ENCODE results near the gene CAB39L. TPM values are rescaled to one million over a fixed set of nuclear protein-coding genes. Genes with fewer than 3 reads are reported as not detected.

The CAB39L gene
- total RNA-seq: 1.3 TPM

GRCh38 chr13:49443704-49444523, at the start of gene CAB39L, which contains the start of gene SETDB2:
CAB39L (minus strand) TSS chr13:49444064; CDS start chr13:49382910, 61,154 bp downstream.
SETDB2 (plus strand) TSS chr13:49444274; CDS start chr13:49451894, 7,620 bp downstream.
- DNase-seq (ENCODE audit: low read depth in 2 of 3, low spot score in 2 of 3): peak; percentile 98 to 100 (median 100)

- no peak for DNase-seq (ENCODE audit: low read depth in 2 of 3, low spot score in 2 of 3)
Measured at GRCh38 chr13:49488563-49488962, 44.7 kb upstream of the CAB39L start.

- no peak for DNase-seq (ENCODE audit: low read depth in 2 of 3, low spot score in 2 of 3)
Measured at GRCh38 chr13:49481788-49482187, 37.9 kb upstream of the CAB39L start.

- DNase-seq (ENCODE audit: low read depth in 2 of 3, low spot score in 2 of 3): no peak
Measured at GRCh38 chr13:49476529-49476928, 32.7 kb upstream of the CAB39L start.

DNA sequence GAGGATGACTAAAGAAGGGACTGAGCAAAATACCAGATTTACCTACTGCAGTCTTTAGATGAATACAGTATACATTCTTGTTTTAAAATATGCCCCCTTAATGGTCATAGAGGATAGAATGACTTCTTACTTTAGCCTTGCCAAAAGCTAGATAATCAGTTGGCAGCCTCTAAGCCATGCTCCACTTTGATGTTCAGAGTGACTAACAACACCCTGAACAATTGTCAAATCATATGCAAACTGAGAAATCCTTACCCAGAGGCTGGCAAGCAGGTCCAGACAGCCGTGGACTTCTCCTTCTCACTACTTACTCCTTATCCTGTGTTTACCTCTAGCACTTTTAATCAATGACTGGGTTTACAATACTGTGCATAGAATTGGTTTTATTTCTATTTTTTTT, 28.3 kb upstream of the CAB39L start:
- no peak for DNase-seq (ENCODE audit: low read depth in 2 of 3, low spot score in 2 of 3)

- no peak for DNase-seq (ENCODE audit: low read depth in 2 of 3, low spot score in 2 of 3)
Measured at GRCh38 chr13:49466292-49466838, 22.5 kb upstream of the CAB39L start.

GRCh38 chr13:49464621-49465325, 20.9 kb upstream of the CAB39L start:
- no peak for DNase-seq (ENCODE audit: low read depth in 2 of 3, low spot score in 2 of 3)

- no peak for DNase-seq (ENCODE audit: low read depth in 2 of 3, low spot score in 2 of 3)
Measured at GRCh38 chr13:49464085-49464484, 20.2 kb upstream of the CAB39L start.

DNA sequence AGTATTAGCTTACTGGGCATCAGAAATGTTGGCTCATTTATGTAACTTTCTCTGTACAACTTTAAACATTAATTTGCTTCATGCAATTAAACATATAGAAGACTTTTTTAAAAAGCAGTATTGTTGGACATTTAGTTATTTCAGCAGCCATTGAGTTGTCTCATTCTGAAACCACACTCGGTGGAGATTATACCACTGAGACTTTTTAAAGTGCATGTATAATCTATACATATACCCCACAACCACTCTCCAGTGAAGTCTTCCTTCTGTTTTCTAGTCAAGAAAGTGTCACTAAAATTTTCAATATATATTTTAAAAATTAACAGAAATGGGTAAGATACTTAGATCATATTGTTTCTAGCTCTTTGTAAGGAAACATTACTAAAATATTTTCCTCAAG, 15.7 kb upstream of the CAB39L start:
- DNase-seq (ENCODE audit: low read depth in 2 of 3, low spot score in 2 of 3): no peak

- DNase-seq (ENCODE audit: low read depth in 2 of 3, low spot score in 2 of 3): no peak
Measured at GRCh38 chr13:49457221-49457620, 13.4 kb upstream of the CAB39L start.

- no peak for DNase-seq (ENCODE audit: low read depth in 2 of 3, low spot score in 2 of 3)
Measured at GRCh38 chr13:49456156-49456555, 12.3 kb upstream of the CAB39L start.

- no peak for DNase-seq (ENCODE audit: low read depth in 2 of 3, low spot score in 2 of 3)
Measured at GRCh38 chr13:49455007-49455398, 11.1 kb upstream of the CAB39L start.

DNA sequence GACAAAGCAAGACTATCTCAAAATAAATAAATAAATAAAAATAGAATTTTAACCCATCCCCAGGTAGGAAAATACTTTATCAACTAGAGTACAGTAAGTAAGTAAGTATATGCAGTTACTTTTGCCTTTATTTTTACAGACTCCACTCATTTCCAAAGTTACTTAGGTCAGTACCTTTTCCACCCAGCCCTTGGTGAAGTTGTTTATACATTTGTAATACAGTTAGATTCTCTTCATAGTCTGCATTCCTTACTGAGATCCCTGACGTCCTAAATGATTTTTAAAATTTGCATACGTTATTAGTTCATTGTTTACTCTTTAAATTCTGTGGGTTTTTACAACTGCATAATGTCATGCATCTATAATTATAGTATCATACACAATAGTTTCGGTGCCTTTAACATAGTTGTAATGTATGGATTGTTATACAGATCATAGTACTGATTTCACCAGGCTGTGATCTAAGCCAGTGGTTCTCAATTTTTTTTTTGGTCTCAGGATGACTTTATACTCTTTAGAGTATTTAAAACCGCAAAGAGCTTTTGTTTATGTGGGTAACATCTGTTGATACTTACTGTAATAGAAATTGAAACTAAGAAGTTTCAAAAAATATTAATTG, 10.6 kb upstream of the CAB39L start:
- no peak for DNase-seq (ENCODE audit: low read depth in 2 of 3, low spot score in 2 of 3)

GRCh38 chr13:49453465-49453864, 9.6 kb upstream of the CAB39L start:
- DNase-seq (ENCODE audit: low read depth in 2 of 3, low spot score in 2 of 3): no peak

DNA sequence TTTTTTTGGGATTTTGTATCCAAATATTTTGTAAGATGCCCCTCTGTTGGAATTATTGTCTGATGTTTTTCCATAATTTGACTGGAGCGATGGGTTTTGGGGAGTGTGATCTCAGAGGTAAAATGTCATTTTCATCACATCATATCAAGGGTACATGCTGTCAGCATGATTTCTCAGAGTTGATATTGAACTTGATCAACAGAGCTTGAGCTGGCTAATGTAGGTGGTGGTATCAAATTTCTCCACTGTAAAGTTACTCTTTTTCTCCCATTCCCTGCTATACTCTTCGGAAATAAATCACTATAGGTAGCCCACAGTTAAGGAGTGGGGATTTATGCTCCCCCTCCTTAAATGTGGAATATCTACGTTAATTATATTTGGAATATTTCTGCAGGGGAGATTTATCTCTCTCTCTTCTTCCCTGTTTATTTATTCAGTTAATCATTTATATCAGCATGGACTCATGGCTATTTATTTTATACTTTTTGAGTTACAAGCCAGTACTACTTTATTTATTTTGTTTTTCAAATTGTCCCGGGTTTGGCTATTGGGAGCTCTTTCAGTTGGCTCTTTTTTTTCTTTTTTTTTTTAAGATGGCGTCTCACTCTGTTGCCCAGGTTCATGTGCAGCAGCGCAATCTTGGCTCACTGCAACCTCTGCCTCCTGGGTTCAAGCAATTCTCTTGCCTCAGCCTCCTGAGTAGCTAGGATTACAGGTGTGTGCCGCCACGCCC, 9.0 kb upstream of the CAB39L start:
- DNase-seq (ENCODE audit: low read depth in 2 of 3, low spot score in 2 of 3): no peak

- DNase-seq (ENCODE audit: low read depth in 2 of 3, low spot score in 2 of 3): peak in 2 of 3 donors; percentile 22 to 69
Measured at GRCh38 chr13:49450105-49450819, 6.4 kb upstream of the CAB39L start.

DNA sequence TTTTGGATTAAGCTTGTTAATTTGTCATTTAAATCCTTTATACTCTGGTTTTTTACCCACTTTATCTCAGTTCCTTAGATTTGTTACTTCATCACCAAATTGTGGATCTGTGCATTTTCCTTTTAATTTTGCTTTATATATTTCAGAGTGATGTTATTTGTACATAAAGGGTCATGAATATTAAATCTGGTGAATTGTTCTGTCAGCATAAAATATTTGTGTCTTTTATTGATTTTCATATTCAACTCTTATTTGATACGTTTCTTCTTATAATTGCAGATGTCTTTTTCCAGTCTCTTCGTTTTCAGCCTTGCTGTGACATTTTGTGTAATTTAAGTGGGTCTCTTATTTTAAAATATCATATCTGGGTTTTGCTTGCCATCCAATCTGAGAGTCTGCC, 4.9 kb upstream of the CAB39L start:
- no peak for DNase-seq (ENCODE audit: low read depth in 2 of 3, low spot score in 2 of 3)

DNA sequence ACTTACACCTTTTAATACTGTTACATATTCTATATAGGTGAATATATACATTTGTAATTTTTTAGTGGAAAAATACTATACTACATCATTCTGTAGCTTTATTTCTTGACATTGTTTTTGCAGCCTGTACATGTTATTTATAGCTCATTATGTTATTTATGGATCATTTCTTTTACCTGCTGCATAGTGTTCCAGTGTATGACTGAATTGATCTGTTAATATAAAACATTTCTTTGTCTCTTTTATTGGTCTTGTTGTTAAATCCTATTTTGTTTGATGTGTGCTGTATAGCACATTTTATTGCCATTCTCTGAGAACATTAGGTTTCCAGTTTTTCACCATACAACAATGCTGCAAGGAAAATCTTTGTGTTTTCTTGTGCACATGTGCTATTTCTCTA, 2.6 kb upstream of the CAB39L start:
- no peak for DNase-seq (ENCODE audit: low read depth in 2 of 3, low spot score in 2 of 3)

DNA sequence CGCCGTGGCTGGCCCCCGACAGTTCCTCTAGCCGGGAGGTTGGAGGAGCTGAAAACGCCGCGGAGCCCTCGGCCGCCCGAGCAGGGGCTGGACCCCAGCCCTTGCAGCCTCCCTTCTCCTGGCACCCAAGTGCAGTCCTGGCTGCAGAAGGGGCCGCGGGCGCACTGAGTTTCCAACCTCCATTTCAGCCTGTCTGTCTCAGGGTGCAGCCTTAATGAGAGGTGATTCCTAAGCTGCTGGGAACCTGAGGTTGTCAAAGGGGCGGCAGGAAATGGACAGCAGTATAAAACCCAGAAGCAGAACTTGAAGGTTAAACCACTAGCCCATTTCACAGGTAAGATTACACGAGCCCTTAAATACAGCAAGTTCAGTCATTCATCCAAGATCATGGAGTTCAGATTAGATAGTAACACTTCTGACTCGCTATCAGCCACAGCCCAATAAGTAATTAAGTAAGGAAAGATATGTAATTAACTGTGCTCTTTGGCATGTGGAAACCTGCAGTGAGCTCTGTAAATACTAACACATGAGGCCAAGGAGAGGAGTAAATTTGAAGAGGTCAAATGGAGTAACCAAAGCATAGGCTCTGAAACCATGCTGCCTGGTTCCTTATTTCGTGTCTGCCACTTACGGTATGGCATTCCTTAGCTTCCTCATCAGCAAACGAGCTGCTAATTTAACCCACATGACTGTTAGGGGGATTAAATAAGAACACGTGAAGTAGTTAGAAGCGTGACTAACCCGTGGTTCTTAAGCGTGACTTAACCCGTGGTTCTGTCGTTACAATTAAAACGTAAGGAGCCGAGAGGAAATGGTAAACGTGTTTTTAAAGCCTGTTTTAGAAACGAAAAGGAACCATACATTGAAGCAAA, 896 bp upstream of the CAB39L start:
- peak; percentile 37 to 78 (median 75) for DNase-seq (ENCODE audit: low read depth in 2 of 3, low spot score in 2 of 3)

Measured in hematopoietic multipotent progenitor cell (in vitro differentiated cells).